Pancreas (tissue), 10 donors: ENCODE data around the gene SHC2. TPM values are rescaled to one million over a fixed set of nuclear protein-coding genes. Genes with fewer than 3 reads are reported as not detected.

ENCODE experiments used
- ATAC-seq, 4 donors: fragments of 200-7000 bp; cut with Tn5 transposase; one replicate each; pipeline versions ENCODE4 v1.8.0 to v1.9.1; 2020; ENCODE audit warnings: mild to moderate bottlenecking in 4 of 4, moderate library complexity in 4 of 4
- DNase-seq, 6 donors: peaks; one replicate each; pipeline ENCODE4 v3.0.0-alpha.2; 2020
- FAIRE-seq: peaks from 2 replicates; lab custom pipeline; 2012; peaks lifted over from hg19 to GRCh38; lab: Jason Lieb, UNC
- H3K27ac ChIP-seq, 4 donors: fragments of 200-600 bp; sonication (generic); 1 replicate in 3 of 4; 2 replicates in 1 of 4; pipeline versions ENCODE4 v1.5.0 to v1.8.0; 2020
- H3K27me3 ChIP-seq, 4 donors: fragments of 200-600 bp; one replicate each; pipeline ENCODE4 v1.8.0; 2021
- H3K36me3 ChIP-seq, 3 donors: fragments of 200-600 bp; sonication (generic) in 1 of 3; one replicate each; pipeline versions ENCODE4 v1.5.0 to v1.8.0; 2020 to 2021
- H3K4me1 ChIP-seq, 3 donors: fragments of 200-600 bp; one replicate each; pipeline ENCODE4 v1.8.0; 2021
- H3K4me3 ChIP-seq, 4 donors: fragments of 200-600 bp; sonication (generic) in 2 of 4; one replicate each; pipeline versions ENCODE4 v1.5.0 to v1.8.0; 2020 to 2021
- H3K9me3 ChIP-seq, 4 donors: fragments of 200-600 bp; one replicate each; pipeline ENCODE4 v1.8.0; 2021
- CTCF ChIP-seq, 4 donors: fragments of 200-600 bp; sonication (generic) in 3 of 4; IDR thresholded peaks; one replicate each; pipeline versions ENCODE4 v1.5.0 to v1.8.0; 2021; ENCODE audit warnings: antibody characterized with exemption in 4 of 4
- WGBS, 2 donors: extraction: QIAGEN DNeasy Blood & Tissue Kit; methylation state at CpG; one replicate each; pipeline ENCODE4 v1.1.7; 2013; 5-methylcytosine and 5-hydroxymethylcytosine counted together
- intact Hi-C, 3 donors: fragments of 100-400 bp; cut with DNase I; formaldehyde crosslinking; loops; one replicate each; pipeline versions ENCODE4 v1.11.1 to v1.14.2; 2022
- polyA plus RNA-seq, 2 donors: library from polyadenylated mRNA; stranded (reverse); fragments of 200-250 nt; gene quantifications; one replicate each; pipeline ENCODE4 v1.2.3, GENCODE V29; 2013
- total RNA-seq, 6 donors: library from RNA; stranded (reverse); fragmentation: NEBNext Ultra II Directional in 4 of 6; extraction: Animal tissue kit (Norgen Biotek cat#: 25700) in 4 of 6; gene quantifications; one replicate each; pipeline versions ENCODE4 v1.2.1 to v1.2.4, GENCODE V29; 2021 to 2023
- donor health status: healthy with polysubstance abuse.
- donor health status: DM: no; HTN: no; CAD: no; lungs with moderate emphysema.
- donor health status: DM: no; HTN: no; CAD: no.
- donor health status: control.
- donor health status: control.
- donor health status: Bipolar disorder and iron deficiency.
- donor health status: DM: yes; HTN: yes; CAD: no.
- donor health status: DM: no; HTN: no; CAD: no.
- donor health status: DM: no; HTN: no; CAD: no.
- donor health status: DM: yes; HTN: yes; CAD: no.

Gene SHC2
- total and polyA plus RNA-seq, 8 donors: 76.2 to 382 (median 111) TPM

GRCh38 chr19:379796-380195 lies 81.0 kb downstream of the SHC2 start:
- FAIRE-seq: no peak
- Histone ChIP-seq H3K4me3 (no peak overlapping the region), H3K27me3 (peaks cover 0 to 7% (median 0%) of the 10 kb centered on the region in 4 donors), H3K36me3 (no peaks in the 10 kb centered on the region), H3K4me1 (no peaks in the 10 kb centered on the region), H3K27ac (no peak overlapping the region), H3K9me3 (no peaks in the 10 kb centered on the region)
- WGBS, 2 donors: 74 to 83% methylated on average over 16 of the region's 16 CpGs
- no peak for ATAC-seq
- TF ChIP-seq CTCF (IDR thresholded peaks at IDR 0.05): no peak
- peak in 1 of 6 donors; percentile 12 for DNase-seq
- intact Hi-C loops: no loop called here

- no peak for ATAC-seq
- H3K36me3 ChIP-seq: no peaks in the 10 kb centered on the region
- no peak for TF ChIP-seq CTCF (IDR thresholded peaks at IDR 0.05)
- H3K27me3 ChIP-seq: peaks cover 0 to 7% (median 0%) of the 10 kb centered on the region in 4 donors
- H3K27ac ChIP-seq: no peak overlapping the region
- H3K9me3 ChIP-seq: no peaks in the 10 kb centered on the region
- intact Hi-C loops: no loop called here
- DNase-seq: no peak
- H3K4me3 ChIP-seq: no peak overlapping the region
- no peaks in the 10 kb centered on the region for H3K4me1 ChIP-seq
- 60 to 67% methylated on average over 14 of the region's 14 CpGs for WGBS, 2 donors
- FAIRE-seq: no peak
Observed at GRCh38 chr19:378706-379105, 82.1 kb downstream of the SHC2 start.

GRCh38 chr19:377801-378581 lies 82.8 kb downstream of the SHC2 start:
- ATAC-seq (peak in 1 of 4 donors; percentile 36), FAIRE-seq (no peak)
- TF ChIP-seq CTCF (IDR thresholded peaks at IDR 0.05): no peak

GRCh38 chr19:376111-376470 lies 84.7 kb downstream of the SHC2 start:
- intact Hi-C loops: no loop called here
- TF ChIP-seq CTCF (IDR thresholded peaks at IDR 0.05): no peak
- Histone ChIP-seq H3K27me3 (no peaks in the 10 kb centered on the region), H3K27ac (no peak overlapping the region), H3K4me3 (no peak overlapping the region), H3K36me3 (no peaks in the 10 kb centered on the region), H3K9me3 (no peaks in the 10 kb centered on the region), H3K4me1 (no peaks in the 10 kb centered on the region)
- WGBS, 2 donors: 79 to 83% methylated on average over 8 of the region's 8 CpGs
- no peak for DNase-seq
- ATAC-seq: no peak
- FAIRE-seq: no peak

More at GRCh38 chr19:377801-378581, 82.8 kb downstream of the SHC2 start:
- Histone ChIP-seq H3K36me3 (no peaks in the 10 kb centered on the region), H3K9me3 (no peaks in the 10 kb centered on the region), H3K27ac (no peak overlapping the region), H3K4me3 (no peak overlapping the region), H3K4me1 (no peaks in the 10 kb centered on the region), H3K27me3 (peaks cover 0 to 4% (median 0%) of the 10 kb centered on the region in 4 donors)
- WGBS, 2 donors: 51 to 54% methylated on average over 38 of the region's 38 CpGs
- DNase-seq: no peak
- intact Hi-C loops: no loop called here
